Colonic mucosa (tissue), 4 donors: ENCODE measurements around the gene PGM1. TPM values are rescaled to one million over a fixed set of nuclear protein-coding genes. Genes with fewer than 3 reads are reported as not detected.

Experiments used
- DNase-seq: peaks from one replicate; pipeline ENCODE4 v3.0.0-alpha.2; 2020
- H3K27ac ChIP-seq: fragments of 200-600 bp; one replicate; pipeline ENCODE4 v1.8.0; 2021
- H3K27me3 ChIP-seq: fragments of 200-600 bp; one replicate; pipeline ENCODE4 v1.8.0; 2021
- H3K36me3 ChIP-seq: fragments of 200-600 bp; one replicate; pipeline ENCODE4 v1.8.0; 2021
- H3K4me1 ChIP-seq: fragments of 200-600 bp; one replicate; pipeline ENCODE4 v1.8.0; 2021; ENCODE audit warnings: mild to moderate bottlenecking
- H3K4me3 ChIP-seq: fragments of 200-600 bp; one replicate; pipeline ENCODE4 v1.8.0; 2021
- H3K9ac ChIP-seq, 2 donors: one replicate each; pipeline ENCODE4 v1.7.0; 2013; ENCODE audit warnings: control low read depth in 2 of 2, low read depth in 2 of 2, low read length in 2 of 2
- H3K9me3 ChIP-seq: fragments of 200-600 bp; one replicate; pipeline ENCODE4 v1.8.0; 2021
- CTCF ChIP-seq: fragments of 200-600 bp; IDR thresholded peaks from one replicate; pipeline ENCODE4 v1.8.0; 2022; ENCODE audit warnings: antibody characterized with exemption, mild to moderate bottlenecking
- intact Hi-C: fragments of 100-400 bp; cut with DNase I; formaldehyde crosslinking; loops from one replicate; pipeline ENCODE4 v1.14.1; 2022
- total RNA-seq, 2 donors: library from RNA; stranded (reverse); fragmentation: NEBNext Ultra II Directional in 1 of 2; extraction: Animal tissue kit (Norgen Biotek cat#: 25700) in 1 of 2; gene quantifications; one replicate each; pipeline ENCODE4 v1.2.1, GENCODE V29; 2021
- donor health status: healthy.
- donor health status: DM: no; HTN: no; CAD: no.
- donor health status: DM: no; HTN: no; CAD: no.

PGM1 gene
- total RNA-seq, 2 donors from 2014 or later: 104 to 146 TPM

- Histone ChIP-seq H3K27me3 (no peaks in the 10 kb centered on the region), H3K27ac (no peak overlapping the region), H3K9me3 (no peaks in the 10 kb centered on the region), H3K4me1 (no peaks in the 10 kb centered on the region), H3K36me3 (no peaks in the 10 kb centered on the region), H3K4me3 (no peak overlapping the region), H3K9ac (no peak overlapping the region)
- DNase-seq: no peak
- no peak for TF ChIP-seq CTCF
- intact Hi-C loops: loop anchor here (2.0 to 5.0 kb wide), 2 partner anchors 520 to 629 kb away; no protein-coding TSS in a partner anchor
Observed at GRCh38 chr1:63617450-63617849, 24.2 kb downstream of the PGM1 start.

- DNase-seq: no peak
- H3K4me3 ChIP-seq: no peak overlapping the region
- H3K4me1 ChIP-seq: no peaks in the 10 kb centered on the region
- no peak overlapping the region for H3K27ac ChIP-seq
- TF ChIP-seq CTCF: no peak
- H3K27me3 ChIP-seq: no peaks in the 10 kb centered on the region
- no peak overlapping the region for H3K9ac ChIP-seq
- no peaks in the 10 kb centered on the region for H3K36me3 ChIP-seq
- H3K9me3 ChIP-seq: no peaks in the 10 kb centered on the region
- intact Hi-C loops: loop anchor here (5.0 kb wide), 1 partner anchor 519 kb away; no protein-coding TSS in a partner anchor
Observed at GRCh38 chr1:63618011-63618410, 24.8 kb downstream of the PGM1 start.

GRCh38 chr1:63619558-63619957 lies 26.3 kb downstream of the PGM1 start:
- H3K4me3 ChIP-seq: no peak overlapping the region
- no peak for TF ChIP-seq CTCF
- no peaks in the 10 kb centered on the region for H3K36me3 ChIP-seq
- no peak overlapping the region for H3K9ac ChIP-seq
- no peak for DNase-seq
- H3K27me3 ChIP-seq: no peaks in the 10 kb centered on the region
- no peaks in the 10 kb centered on the region for H3K4me1 ChIP-seq
- intact Hi-C loops: loop anchor here (5.0 kb wide), 1 partner anchor 518 kb away; no protein-coding TSS in a partner anchor
- no peak overlapping the region for H3K27ac ChIP-seq
- no peaks in the 10 kb centered on the region for H3K9me3 ChIP-seq

- no peak overlapping the region for H3K4me3 ChIP-seq
- no peaks in the 10 kb centered on the region for H3K27me3 ChIP-seq
- H3K9me3 ChIP-seq: no peaks in the 10 kb centered on the region
- H3K4me1 ChIP-seq: no peaks in the 10 kb centered on the region
- intact Hi-C loops: no loop called here
- no peak overlapping the region for H3K27ac ChIP-seq
- H3K36me3 ChIP-seq: no peaks in the 10 kb centered on the region
- no peak for TF ChIP-seq CTCF
- no peak overlapping the region for H3K9ac ChIP-seq
- DNase-seq: no peak
Observed at GRCh38 chr1:63620671-63621070, 27.5 kb downstream of the PGM1 start.

- TF ChIP-seq CTCF: no peak
- no peaks in the 10 kb centered on the region for H3K36me3 ChIP-seq
- intact Hi-C loops: no loop called here
- H3K27me3 ChIP-seq: no peaks in the 10 kb centered on the region
- DNase-seq: no peak
- no peak overlapping the region for H3K27ac ChIP-seq
- H3K9ac ChIP-seq: no peak overlapping the region
- no peaks in the 10 kb centered on the region for H3K4me1 ChIP-seq
- no peaks in the 10 kb centered on the region for H3K9me3 ChIP-seq
- H3K4me3 ChIP-seq: no peak overlapping the region
Observed at GRCh38 chr1:63621075-63621474, 27.9 kb downstream of the PGM1 start.
